Ramos (cell line): ENCODE data around the gene ZNF543.

Source experiments
- in situ Hi-C: fragments of 300-500 bp; cut with MboI; formaldehyde crosslinking; loops from one replicate; pipeline ENCODE4 v1.14.3; 2022; ENCODE audit warnings: low sequenced_read_pairs; ENCODE audit not compliant: unreplicated experiment

ZNF543 gene

DNA sequence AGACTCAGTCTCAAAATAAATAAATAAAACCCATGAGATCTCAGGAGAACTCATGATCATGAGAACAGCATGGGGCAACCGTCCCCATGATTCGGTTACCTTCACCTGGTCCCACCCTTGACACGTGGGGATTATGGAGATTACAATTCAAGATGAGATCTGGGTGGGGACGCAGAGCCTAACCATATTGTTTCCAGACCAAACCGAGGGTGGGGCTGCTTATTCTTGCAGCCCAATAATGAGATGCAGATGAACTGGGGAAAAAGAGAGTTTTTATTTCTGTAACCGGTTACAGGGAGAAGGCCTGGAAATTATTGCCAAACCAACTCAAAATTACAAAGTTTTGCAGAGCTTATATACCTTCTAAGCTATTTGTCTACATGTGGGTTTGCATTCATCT is 55.9 kb downstream of the ZNF543 start:
- in situ Hi-C loops = no loop called here

DNA sequence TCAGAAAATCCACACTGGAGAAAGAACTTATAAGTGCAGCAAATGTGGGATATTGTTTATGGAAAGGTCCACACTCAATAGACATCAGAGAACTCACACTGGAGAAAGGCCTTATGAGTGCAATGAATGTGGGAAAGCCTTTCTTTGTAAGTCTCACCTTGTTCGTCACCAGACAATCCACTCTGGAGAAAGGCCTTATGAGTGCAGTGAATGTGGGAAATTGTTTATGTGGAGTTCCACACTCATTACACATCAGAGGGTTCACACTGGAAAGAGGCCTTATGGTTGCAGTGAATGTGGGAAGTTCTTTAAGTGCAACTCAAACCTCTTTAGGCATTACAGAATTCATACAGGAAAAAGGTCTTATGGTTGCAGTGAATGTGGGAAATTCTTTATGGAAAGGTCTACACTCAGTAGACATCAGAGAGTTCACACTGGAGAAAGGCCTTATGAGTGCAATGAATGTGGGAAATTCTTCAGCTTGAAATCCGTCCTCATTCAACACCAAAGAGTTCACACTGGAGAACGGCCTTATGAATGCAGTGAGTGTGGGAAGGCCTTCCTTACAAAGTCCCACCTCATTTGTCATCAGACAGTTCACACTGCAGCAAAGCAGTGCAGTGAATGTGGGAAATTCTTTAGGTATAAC is 57.4 kb downstream of the ZNF543 start:
- in situ Hi-C loops = no loop called here
